Hematopoietic multipotent progenitor cell treated with erythropoietin and hydrocortisone succinate and interleukin-3 and kit ligand, for 6 days (in vitro differentiated cells): Measurements from ENCODE around the gene DRC3.

Experiments
- DNase-seq: peaks from one replicate; pipeline ENCODE4 v3.0.0-alpha.2; 2015

Gene DRC3

GRCh38 chr17:18027280-18027679 lies 54.6 kb downstream of the DRC3 start:
- no peak for DNase-seq

- DNase-seq: no peak
Observed at GRCh38 chr17:18028114-18028951, 55.7 kb downstream of the DRC3 start.

GRCh38 chr17:18028952-18029540 lies 56.4 kb downstream of the DRC3 start:
- DNase-seq: no peak

- no peak for DNase-seq
Observed at GRCh38 chr17:18031955-18032354, 59.3 kb downstream of the DRC3 start.

DNA sequence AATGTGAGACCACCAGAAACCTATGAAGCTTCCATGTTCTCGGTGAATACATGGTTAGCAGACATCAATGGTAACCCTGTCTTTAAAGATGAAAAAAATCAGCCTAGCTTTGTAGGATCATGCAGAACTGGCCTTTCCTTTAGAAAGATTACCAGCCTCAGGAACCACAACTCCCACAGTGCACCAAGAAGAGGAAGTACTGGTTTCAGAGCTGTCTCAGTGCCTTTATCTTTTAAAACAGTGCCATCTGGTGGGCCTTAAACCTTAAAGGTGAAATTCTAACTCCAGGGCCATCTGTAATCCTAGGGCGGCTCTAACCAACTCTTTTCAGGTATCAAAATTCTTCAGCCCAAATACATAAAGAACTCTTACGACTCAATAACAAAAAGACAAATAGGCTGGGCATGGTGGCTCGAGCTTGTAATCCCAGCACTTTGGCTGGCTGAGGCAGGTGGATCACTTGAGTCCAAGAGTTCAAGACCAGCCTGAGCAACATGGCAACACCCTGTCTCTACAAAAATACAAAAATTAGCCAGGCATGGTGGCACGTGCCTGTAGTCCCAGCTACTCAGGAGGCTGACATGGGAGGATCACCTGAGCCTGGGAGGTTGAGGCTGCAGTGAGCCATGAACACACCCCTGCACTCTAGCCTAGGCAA lies 60.9 kb downstream of the DRC3 start:
- peak; percentile 96 for DNase-seq

DNA sequence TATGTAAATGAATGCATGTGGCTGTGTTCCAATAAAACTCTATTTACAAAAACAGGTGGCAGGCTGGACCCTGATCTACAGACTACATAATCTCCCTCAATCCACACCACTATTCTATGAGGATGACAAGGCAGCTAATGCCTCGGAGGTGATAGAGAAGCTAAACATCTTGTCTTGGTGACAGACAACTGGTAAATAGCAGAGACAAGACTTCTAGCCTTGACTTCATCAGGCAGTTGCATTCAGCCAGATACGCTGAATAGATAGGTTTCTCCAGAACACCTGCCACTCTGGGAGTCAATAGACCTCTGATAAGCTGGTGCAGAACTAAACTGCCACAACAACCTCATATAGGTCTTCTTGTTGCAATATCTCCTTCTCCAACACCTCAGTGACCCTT lies 63.0 kb downstream of the DRC3 start:
- DNase-seq: peak; percentile 92

GRCh38 chr17:18037486-18037885 lies 64.8 kb downstream of the DRC3 start:
- peak; percentile 72 for DNase-seq

DNA sequence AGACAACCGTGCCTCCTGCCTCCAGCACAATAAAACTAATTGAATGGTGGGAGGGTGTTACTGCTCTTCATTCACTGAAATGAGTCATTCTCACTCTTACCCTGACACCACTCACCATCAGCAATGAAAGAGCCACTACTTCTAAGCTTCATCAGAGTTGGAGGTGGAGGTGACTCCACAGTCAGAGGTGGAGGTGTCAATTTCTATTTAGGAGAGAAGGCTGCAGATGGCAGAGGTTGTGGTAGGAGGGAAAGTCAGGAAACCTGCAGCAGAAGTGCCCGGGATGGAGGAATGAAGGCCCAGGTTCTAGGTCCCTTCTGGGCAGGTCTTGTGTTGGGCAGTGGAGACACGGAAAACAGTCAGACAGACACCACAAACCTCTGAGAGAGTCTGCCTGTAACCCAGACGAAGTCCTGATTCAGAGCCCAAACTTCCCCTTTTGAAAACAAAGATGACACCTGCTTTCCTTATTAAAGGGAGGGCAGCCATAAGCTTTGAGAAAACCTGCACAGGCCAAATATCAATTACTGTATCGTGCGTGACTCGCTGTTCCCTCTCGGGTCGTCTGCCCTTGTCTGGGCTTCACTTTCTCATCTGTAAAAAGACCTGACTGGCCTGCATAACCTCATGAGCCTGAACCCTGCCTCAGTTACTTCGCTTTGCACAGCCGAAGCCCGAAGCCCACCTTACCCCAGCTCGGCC lies 65.6 kb downstream of the DRC3 start:
- peak; percentile 62 for DNase-seq

DNA sequence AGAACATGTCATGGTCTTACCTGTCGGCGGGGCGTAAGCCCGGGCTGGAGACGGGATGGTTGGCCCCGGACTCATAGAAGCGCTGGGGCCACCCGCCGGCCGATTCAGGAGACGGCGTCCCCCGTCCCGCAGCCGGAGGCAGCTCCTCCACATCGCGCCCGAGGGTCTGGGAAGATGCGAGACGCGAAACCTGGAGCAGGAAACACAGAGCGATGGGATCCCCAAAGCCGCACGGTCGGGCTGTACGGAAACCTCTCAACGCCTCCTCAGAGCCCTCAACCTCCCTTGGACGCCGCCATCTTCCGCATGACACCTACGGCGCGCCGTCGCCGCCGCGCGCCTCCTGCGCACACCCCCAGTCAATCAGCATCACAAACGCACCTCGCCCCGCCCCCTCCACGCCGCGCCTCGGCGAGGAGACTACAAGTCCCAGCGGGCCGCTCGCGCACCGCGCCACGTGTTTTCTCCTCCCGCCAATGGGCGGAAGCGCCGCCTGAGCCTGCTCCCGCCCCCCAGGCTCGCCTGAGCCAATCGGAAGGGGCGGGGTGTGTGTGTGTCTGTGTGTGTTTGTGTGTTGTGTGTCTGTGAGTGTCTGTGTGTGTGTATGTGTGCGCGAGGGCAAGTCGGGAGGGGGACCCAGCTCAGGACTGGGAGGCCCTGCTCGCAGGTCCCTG lies 66.3 kb downstream of the DRC3 start, which contains the start of the genes ATPAF2 and GID4:
TSS of gene ATPAF2 (minus strand) at position 308 of the 674 bp plus-strand sequence. CDS start at position 153, 155 bp downstream.
TSS of gene GID4 (plus strand) at position 548 of the 674 bp plus-strand sequence. CDS start at position 605, 57 bp downstream.
- peak; percentile 99 for DNase-seq

DNA sequence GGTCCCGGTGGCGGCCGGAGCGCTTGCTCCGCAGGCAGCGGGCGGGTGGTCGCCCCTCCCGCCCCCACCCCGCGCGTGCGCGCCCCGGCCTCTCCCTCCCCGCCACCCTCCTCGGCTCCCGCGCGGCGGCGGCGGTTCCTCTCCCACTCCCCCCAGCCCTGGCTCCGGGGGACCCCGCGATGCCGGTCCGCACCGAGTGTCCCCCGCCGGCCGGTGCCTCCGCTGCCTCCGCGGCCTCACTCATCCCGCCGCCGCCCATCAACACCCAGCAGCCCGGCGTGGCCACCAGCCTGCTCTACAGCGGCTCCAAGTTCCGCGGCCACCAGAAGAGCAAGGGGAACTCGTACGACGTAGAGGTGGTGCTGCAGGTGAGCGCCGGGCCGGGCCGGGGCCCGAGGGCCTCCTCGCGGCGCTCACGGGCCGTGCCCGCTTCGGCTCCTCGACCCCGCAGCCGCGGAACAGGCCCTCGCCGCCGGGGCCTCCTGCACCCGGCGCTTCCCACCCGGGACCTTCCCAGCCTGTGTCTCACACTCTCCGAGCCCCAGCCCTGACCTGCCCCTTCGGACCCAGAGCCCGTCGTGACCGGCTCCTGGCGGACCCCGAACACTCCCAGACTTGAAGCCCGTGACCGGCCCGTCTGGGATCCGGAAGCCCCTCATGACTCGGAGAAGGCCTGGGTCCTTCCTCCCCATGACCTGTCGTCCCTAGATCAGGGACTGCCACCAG lies 67.0 kb downstream of the DRC3 start:
- DNase-seq: peak; percentile 55

DNA sequence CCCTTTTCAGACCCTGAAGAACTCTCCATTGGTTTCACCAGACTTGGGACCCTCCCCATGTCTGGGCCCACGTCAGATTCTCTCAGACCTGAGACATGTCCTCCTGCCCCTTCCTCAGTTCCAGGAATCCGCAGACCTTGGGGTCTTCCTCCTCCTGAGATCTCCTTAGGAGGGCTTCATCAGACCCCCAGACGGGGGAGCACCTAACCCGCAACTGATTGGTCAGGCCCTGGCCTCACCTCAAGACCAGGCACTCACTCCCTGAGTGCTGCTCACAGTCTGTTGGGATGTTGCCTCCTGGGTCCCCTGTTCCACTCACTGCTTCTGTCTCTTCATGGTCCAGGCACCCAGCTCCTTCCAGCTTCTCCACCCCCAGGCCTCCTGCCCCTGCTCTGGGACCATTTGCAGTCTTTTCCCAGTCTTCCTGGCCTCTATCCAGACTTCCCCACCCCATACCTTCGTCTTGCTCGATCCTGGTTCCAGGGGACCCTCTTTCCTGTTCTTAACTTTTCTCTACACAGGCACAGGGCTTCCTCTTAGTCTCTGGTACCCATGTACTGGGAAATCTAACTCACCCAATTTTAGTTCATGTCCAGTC lies 67.7 kb downstream of the DRC3 start:
- no peak for DNase-seq

DNA sequence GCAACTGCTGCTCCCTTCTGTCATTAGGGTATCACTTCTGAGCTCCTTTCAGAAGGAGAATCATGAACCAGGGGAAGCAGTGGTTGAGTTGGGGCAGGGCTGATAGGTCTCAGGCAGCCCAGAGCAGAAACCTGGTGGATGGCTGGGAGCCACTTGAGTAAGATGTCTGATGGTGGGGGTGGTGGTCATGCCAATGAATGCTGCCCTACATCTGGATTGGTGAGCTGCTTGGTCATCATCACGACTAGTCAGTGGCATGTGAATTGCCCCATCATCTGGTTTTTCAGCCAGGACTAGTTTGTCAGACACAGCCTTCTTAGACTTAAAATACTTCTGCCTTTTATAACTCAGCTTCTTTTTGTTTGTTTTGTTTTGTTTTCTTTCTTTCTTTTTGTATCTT lies 69.1 kb downstream of the DRC3 start:
- DNase-seq: peak; percentile 42

- peak; percentile 79 for DNase-seq
Observed at GRCh38 chr17:18042983-18043382, 70.3 kb downstream of the DRC3 start.

- peak; percentile 62 for DNase-seq
Observed at GRCh38 chr17:18043491-18043890, 70.8 kb downstream of the DRC3 start.

GRCh38 chr17:18044609-18045008 lies 71.9 kb downstream of the DRC3 start:
- no peak for DNase-seq

DNA sequence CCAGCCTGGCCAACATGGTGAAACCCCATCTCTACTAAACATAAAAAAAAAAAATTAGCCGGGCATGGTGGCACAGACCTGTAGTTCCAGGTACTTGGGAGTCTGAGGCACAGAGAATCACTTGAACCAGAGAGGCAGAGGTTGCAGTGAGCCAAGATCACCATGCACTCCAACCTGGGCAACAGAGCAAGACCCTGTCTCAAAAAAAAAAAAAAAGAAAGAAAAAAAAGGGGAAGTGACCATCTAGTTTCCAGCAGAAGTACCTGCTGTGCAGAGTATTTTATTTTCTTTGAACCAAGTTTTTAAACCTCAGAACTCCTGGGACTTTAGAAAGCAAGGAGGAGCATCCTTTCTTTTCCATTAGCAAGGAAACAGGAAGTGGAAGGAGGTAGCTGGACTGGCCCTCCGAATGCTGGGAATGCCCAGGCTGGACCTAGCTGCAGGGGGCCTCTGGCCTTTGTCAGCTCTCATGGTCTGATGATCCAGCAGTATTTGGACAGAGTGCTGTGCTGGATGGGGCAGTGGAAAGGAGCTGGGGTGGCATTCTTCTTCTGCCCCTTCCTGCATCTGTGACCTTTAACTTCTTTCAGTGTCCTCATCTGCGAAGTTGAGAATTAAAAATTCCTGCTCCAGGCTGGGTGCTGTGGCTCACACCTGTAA lies 73.2 kb downstream of the DRC3 start:
- DNase-seq: no peak

DNA sequence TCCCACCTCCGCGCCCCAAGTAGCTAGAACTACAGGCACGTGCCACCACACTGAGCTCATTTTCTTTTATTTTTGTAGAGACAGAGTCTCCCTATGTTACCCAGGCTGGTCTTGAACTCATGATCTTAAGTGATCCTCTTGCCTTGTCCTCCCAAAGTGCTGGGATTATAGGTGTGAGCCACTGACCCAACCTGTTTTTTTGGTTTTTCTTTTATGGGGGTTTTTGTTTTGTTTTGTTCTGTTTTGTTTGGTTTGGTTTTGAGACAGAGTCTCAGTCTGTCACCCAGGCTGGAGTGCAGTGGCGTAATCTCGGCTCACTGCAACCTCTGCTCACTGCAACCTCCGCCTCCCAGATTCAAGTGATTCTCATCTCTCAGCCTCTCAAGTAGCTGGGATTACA lies 82.9 kb downstream of the DRC3 start:
- DNase-seq: no peak

DNA sequence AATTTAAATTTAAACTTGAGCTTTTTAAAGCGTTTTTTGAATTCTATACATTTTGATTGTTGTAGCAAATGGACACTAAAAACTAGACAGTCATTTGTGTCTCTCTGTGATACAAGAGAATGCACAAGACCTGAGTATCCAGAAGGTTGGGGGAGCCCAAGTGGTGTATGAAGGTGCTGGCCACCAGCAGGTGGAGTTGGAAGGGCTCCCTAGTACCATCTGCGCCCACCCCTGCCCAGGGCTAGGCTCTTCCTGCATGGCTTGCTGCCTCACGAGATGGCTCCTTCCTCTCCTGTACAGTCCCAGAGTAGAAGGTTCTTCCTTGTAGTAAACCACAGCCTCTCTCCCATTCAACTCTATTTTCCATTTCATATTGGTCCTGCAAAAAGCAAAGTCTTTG lies 83.6 kb downstream of the DRC3 start:
- no peak for DNase-seq

GRCh38 chr17:18059283-18059682 lies 86.6 kb downstream of the DRC3 start:
- DNase-seq: no peak

DNA sequence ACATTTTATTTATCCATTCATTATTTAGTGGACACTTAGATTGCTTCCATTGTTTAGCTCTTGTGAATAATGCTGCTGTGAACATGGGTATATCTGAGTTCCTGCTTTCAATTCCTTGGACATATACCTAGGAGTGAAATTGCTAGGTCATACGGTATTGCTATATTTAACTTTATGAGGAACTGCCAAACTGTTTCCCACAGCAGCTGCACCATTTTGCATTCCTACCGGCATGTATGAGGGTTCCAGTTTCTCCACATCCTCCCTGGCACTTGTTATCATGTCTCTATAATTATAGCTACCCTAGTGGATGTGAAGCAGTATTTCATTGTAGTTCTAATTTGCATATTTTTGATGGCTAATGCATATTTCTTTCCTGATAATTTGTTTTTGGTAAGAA lies 91.4 kb downstream of the DRC3 start:
- DNase-seq: no peak

- no peak for DNase-seq
Observed at GRCh38 chr17:18065546-18065945, 92.9 kb downstream of the DRC3 start.
